ENCODE measurements around the gene MYL6B. TPM values are rescaled to one million over a fixed set of nuclear protein-coding genes. Genes with fewer than 3 reads are reported as not detected.

The MYL6B gene
- total RNA-seq, 4 donors from 2014 or later: 25.8 to 42.4 (median 31.8) TPM

GRCh38 chr12:56158029-56158925 is 5.9 kb downstream of the MYL6B start, which contains the start of gene MYL6:
Gene MYL6, plus strand, starts transcription at chr12:56158359. Its CDS starts 43 bp downstream, at chr12:56158402.
- TF ChIP-seq CTCF (IDR thresholded peaks at IDR 0.05): no peak
- ATAC-seq (ENCODE audit: low FRiP score) (peak; percentile 89), DNase-seq (ENCODE audit: low spot score) (peak; percentile 96)

GRCh38 chr12:56158926-56159461 is 6.6 kb downstream of the MYL6B start:
- ATAC-seq (ENCODE audit: low FRiP score) (peak; percentile 46), DNase-seq (ENCODE audit: low spot score) (no peak)
- TF ChIP-seq CTCF (IDR thresholded peaks at IDR 0.05): no peak

- ATAC-seq (ENCODE audit: low FRiP score) (no peak), DNase-seq (ENCODE audit: low spot score) (no peak)
- TF ChIP-seq CTCF (IDR thresholded peaks at IDR 0.05): no peak
Observed at GRCh38 chr12:56159482-56160192, 7.2 kb downstream of the MYL6B start.

GRCh38 chr12:56160193-56160763 is 7.9 kb downstream of the MYL6B start:
- ATAC-seq (ENCODE audit: low FRiP score): no peak

GRCh38 chr12:56160894-56161689 is 8.7 kb downstream of the MYL6B start:
- ATAC-seq (ENCODE audit: low FRiP score) (no peak), DNase-seq (ENCODE audit: low spot score) (no peak)
- TF ChIP-seq CTCF (IDR thresholded peaks at IDR 0.05): no peak

More at GRCh38 chr12:56160193-56160763, 7.9 kb downstream of the MYL6B start:
- TF ChIP-seq CTCF (IDR thresholded peaks at IDR 0.05): no peak
- DNase-seq (ENCODE audit: low spot score): no peak

- DNase-seq (ENCODE audit: low spot score) (no peak), ATAC-seq (ENCODE audit: low FRiP score) (no peak)
- no peak for TF ChIP-seq CTCF (IDR thresholded peaks at IDR 0.05)
Observed at GRCh38 chr12:56161690-56162351, 9.4 kb downstream of the MYL6B start.
